Stomach (tissue), 9 donors: ENCODE data around the gene ATP23. TPM values are rescaled to one million over a fixed set of nuclear protein-coding genes. Genes with fewer than 3 reads are reported as not detected.

Source experiments
- DNase-seq, 2 donors: peaks; one replicate each; pipeline versions ENCODE4 v3.0.0 to v3.0.0-alpha.2; 2013 to 2019
- H3K27ac ChIP-seq, 5 donors: fragments of 200-600 bp in 4 of 5; sonication (generic) in 4 of 5; one replicate each; pipeline ENCODE4 v1.5.1; 2013 to 2019; ENCODE audit warnings: mild to moderate bottlenecking in 1 of 5, moderate library complexity in 1 of 5
- H3K27me3 ChIP-seq, 3 donors: fragments of 200-600 bp; sonication (generic); one replicate each; pipeline ENCODE4 v1.5.1; 2017 to 2019; ENCODE audit warnings: mixed run types in 1 of 3
- H3K36me3 ChIP-seq, 4 donors: fragments of 200-600 bp; sonication (generic); 1 replicate in 3 of 4; 2 replicates in 1 of 4; pipeline ENCODE4 v1.5.1; 2016 to 2019
- H3K4me1 ChIP-seq, 4 donors: fragments of 200-600 bp; sonication (generic); one replicate each; pipeline ENCODE4 v1.5.1; 2016 to 2019
- H3K4me3 ChIP-seq, 4 donors: fragments of 200-600 bp; sonication (generic) in 3 of 4; one replicate each; pipeline ENCODE4 v1.5.1; 2016 to 2019; ENCODE audit warnings: mild to moderate bottlenecking in 1 of 4
- H3K9me3 ChIP-seq, 4 donors: fragments of 200-600 bp; sonication (generic); one replicate each; pipeline ENCODE4 v1.5.1; 2016 to 2019
- CTCF ChIP-seq, 7 experiments: fragments of 450-650 bp in 4 of 7; fragments of 200-600 bp in 3 of 7; sonication (generic) in 3 of 7; IDR thresholded peaks; one replicate each; pipeline ENCODE4 v1.5.1; 2016 to 2019; ENCODE audit warnings: antibody characterized with exemption in 7 of 7, control low read depth in 2 of 7, mild to moderate bottlenecking in 1 of 7
- EP300 ChIP-seq: sonication (generic); formaldehyde crosslinking; IDR thresholded peaks from one replicate; pipeline ENCODE4 v1.6.1; 2017; ENCODE audit warnings: antibody characterized with exemption
- POLR2A ChIP-seq, 4 donors: fragments of 450-650 bp; IDR thresholded peaks; one replicate each; pipeline ENCODE4 v1.6.1; 2016; ENCODE audit warnings: antibody characterized with exemption in 4 of 4, control low read depth in 2 of 4, mild to moderate bottlenecking in 1 of 4, moderate library complexity in 1 of 4
- POLR2AphosphoS5 ChIP-seq, 3 donors: sonication (generic); formaldehyde crosslinking; IDR thresholded peaks; one replicate each; pipeline ENCODE4 v1.6.1; 2016; ENCODE audit warnings: antibody characterized with exemption in 3 of 3
- WGBS, 5 donors: extraction: QIAGEN DNeasy Blood & Tissue Kit in 3 of 5; methylation state at CpG; one replicate each; pipeline versions ENCODE4 v1.1.5 to v1.1.7; 2013 to 2018; 5-methylcytosine and 5-hydroxymethylcytosine counted together
- intact Hi-C: fragments of 100-400 bp; cut with DNase I; formaldehyde crosslinking; loops from one replicate; pipeline ENCODE4 v1.15.1; 2023; ENCODE audit warnings: low total_unique reads
- polyA plus RNA-seq, 3 donors: library from polyadenylated mRNA; stranded (reverse); fragments of 200-250 nt; gene quantifications; one replicate each; pipeline ENCODE4 v1.2.3, GENCODE V29; 2013
- total RNA-seq, 5 donors: library from RNA; depleted of rRNA; stranded (reverse); fragments of >200 nt; gene quantifications; one replicate each; pipeline versions ENCODE4 v1.1.0 to v1.2.3, GENCODE V29; 2014 to 2016
- donor health status: healthy with polysubstance abuse.
- donor health status: Bipolar disorder and iron deficiency.
- donor health status: healthy.

ATP23 gene
- total and polyA plus RNA-seq, 8 donors: 4.1 to 18.0 (median 6.9) TPM

DNA sequence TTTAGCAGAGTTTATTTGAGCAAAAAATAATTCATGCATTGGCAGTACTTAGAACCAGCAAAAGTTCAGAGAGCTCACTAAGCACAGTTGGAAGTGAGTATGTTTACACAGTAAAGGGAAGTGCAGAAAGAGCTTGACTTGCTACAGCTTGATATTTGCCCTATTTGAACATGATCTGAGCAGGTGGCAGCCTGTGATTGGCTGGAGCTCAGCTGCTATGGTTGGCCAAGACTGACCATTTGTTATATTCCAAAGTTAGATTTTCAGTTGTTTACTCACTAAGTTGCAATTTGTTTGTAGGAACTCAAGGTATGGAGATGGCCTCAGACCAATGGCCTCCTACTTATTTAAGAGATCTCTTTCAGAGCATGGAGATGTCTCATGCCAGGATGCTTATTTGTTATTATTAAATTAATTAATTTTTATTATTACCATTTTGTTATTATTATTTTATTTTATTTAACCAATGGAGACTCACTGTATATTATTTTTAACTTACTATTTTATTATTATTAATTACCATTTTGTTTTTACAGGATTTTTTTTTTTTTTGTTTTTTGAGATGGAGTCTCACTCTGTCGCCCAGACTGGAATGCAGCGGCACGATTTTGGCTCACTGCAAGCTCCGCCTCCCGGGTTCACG, 49.0 kb downstream of the ATP23 start:
- intact Hi-C loops: no loop called here

DNA sequence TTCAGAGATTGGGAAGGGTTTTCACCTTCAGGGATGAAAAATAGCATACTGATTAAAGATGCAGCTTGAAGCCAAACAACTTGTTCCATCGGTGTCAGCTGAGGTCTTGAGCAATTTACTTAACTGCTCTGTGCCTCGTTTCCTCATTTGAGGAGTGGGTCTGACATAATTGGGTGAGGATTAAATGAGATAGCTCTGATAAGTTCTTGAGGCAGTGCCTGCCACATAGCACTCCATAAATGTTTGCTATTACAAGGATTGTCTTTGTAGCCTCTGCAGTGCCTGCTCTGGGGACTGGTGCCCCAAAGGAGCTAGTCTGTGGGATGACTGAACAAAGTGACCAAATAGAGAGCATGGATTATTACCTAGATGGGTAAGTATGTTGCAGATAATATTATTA, 50.6 kb downstream of the ATP23 start:
- no peak for DNase-seq
- H3K36me3 ChIP-seq: no peaks in the 10 kb centered on the region
- H3K9me3 ChIP-seq: peaks cover 7 to 18% (median 16%) of the 10 kb centered on the region in 4 donors
- H3K4me3 ChIP-seq: no peak overlapping the region
- TF ChIP-seq EP300 (no peak), POLR2AphosphoS5 (IDR thresholded peaks at IDR 0.05) (no peak), POLR2A (IDR thresholded peaks at IDR 0.05) (no peak), CTCF (IDR thresholded peaks at IDR 0.05) (no peak)
- 68 to 79% (median 73%) methylated on average over 2 of the region's 2 CpGs for WGBS, 5 donors
- H3K4me1 ChIP-seq: peaks cover 0 to 4% (median 0%) of the 10 kb centered on the region in 4 donors
- intact Hi-C loops: no loop called here
- H3K27ac ChIP-seq: no peak overlapping the region
- no peaks in the 10 kb centered on the region for H3K27me3 ChIP-seq

More for the DNA sequence above, 49.0 kb downstream of the ATP23 start:
- no peak overlapping the region for H3K4me3 ChIP-seq
- no peaks in the 10 kb centered on the region for H3K27me3 ChIP-seq
- TF ChIP-seq POLR2A (IDR thresholded peaks at IDR 0.05) (no peak), POLR2AphosphoS5 (IDR thresholded peaks at IDR 0.05) (no peak), EP300 (no peak), CTCF (IDR thresholded peaks at IDR 0.05) (no peak)
- WGBS, 5 donors: 93 to 98% (median 95%) methylated on average over 6 of the region's 6 CpGs
- peaks cover 0 to 1% (median under 1%) of the 10 kb centered on the region in 4 donors for H3K9me3 ChIP-seq
- DNase-seq: no peak
- H3K27ac ChIP-seq: no peak overlapping the region
- peaks cover 0 to 4% (median 0%) of the 10 kb centered on the region in 4 donors for H3K4me1 ChIP-seq
- H3K36me3 ChIP-seq: no peaks in the 10 kb centered on the region

- no peak overlapping the region for H3K27ac ChIP-seq
- H3K27me3 ChIP-seq: no peaks in the 10 kb centered on the region
- H3K36me3 ChIP-seq: no peaks in the 10 kb centered on the region
- peaks cover 10 to 28% (median 26%) of the 10 kb centered on the region in 4 donors for H3K9me3 ChIP-seq
- intact Hi-C loops: no loop called here
- H3K4me1 ChIP-seq: peaks cover 0 to 4% (median 0%) of the 10 kb centered on the region in 4 donors
- no peak overlapping the region for H3K4me3 ChIP-seq
- no peak for DNase-seq
- WGBS, 5 donors: 72 to 85% (median 79%) methylated on average over 1 of the region's 1 CpG
- TF ChIP-seq CTCF (IDR thresholded peaks at IDR 0.05): no peak
- no peak for TF ChIP-seq POLR2A (IDR thresholded peaks at IDR 0.05)
- no peak for TF ChIP-seq EP300
- no peak for TF ChIP-seq POLR2AphosphoS5 (IDR thresholded peaks at IDR 0.05)
Measured at GRCh38 chr12:57993030-57993429, 51.7 kb downstream of the ATP23 start.

GRCh38 chr12:57993834-57994233, 52.5 kb downstream of the ATP23 start:
- peaks cover 0 to 4% (median 0%) of the 10 kb centered on the region in 4 donors for H3K4me1 ChIP-seq

More at GRCh38 chr12:57993834-57994233, 52.5 kb downstream of the ATP23 start:
- H3K27me3 ChIP-seq: no peaks in the 10 kb centered on the region
- H3K4me3 ChIP-seq: no peak overlapping the region
- TF ChIP-seq EP300 (no peak), CTCF (IDR thresholded peaks at IDR 0.05) (no peak)
- intact Hi-C loops: no loop called here
- H3K9me3 ChIP-seq: peaks cover 16 to 36% (median 33%) of the 10 kb centered on the region in 4 donors
- 80 to 94% (median 88%) methylated on average over 3 of the region's 3 CpGs for WGBS, 5 donors
- no peak for DNase-seq
- no peaks in the 10 kb centered on the region for H3K36me3 ChIP-seq
- no peak overlapping the region for H3K27ac ChIP-seq
